HG02885 (cell line): Measurements from ENCODE around the gene TRDMT1.

Experiments used
- ATAC-seq: cut with Tn5 transposase; IDR thresholded peaks from one replicate; pipeline ENCODE4 v1.9.1; 2021; ENCODE audit warnings: mild to moderate bottlenecking; ENCODE audit not compliant: unreplicated experiment, poor library complexity

Gene TRDMT1

GRCh38 chr10:17213646-17214349 lies 12.3 kb upstream of the TRDMT1 start:
- ATAC-seq, result no peak

GRCh38 chr10:17212802-17213221 lies 11.3 kb upstream of the TRDMT1 start:
- ATAC-seq, result no peak

GRCh38 chr10:17210361-17210760 lies 8.9 kb upstream of the TRDMT1 start:
- no peak for ATAC-seq

GRCh38 chr10:17209881-17210280 lies 8.4 kb upstream of the TRDMT1 start:
- ATAC-seq, result no peak

GRCh38 chr10:17209302-17209701 lies 7.8 kb upstream of the TRDMT1 start:
- ATAC-seq, result no peak

- no peak for ATAC-seq
These were observed 7.0 kb upstream of the TRDMT1 start for GRCh38 chr10:17208476-17208875.

GRCh38 chr10:17206210-17206709 lies 4.8 kb upstream of the TRDMT1 start:
- ATAC-seq, result peak; percentile 31

- no peak for ATAC-seq
These were observed 1.9 kb upstream of the TRDMT1 start for GRCh38 chr10:17203416-17203815.

- ATAC-seq, result no peak
These were observed 1.5 kb upstream of the TRDMT1 start for GRCh38 chr10:17202999-17203398.

- no peak for ATAC-seq
These were observed 1.0 kb upstream of the TRDMT1 start for GRCh38 chr10:17202506-17202905.

GRCh38 chr10:17201794-17202116 lies 283 bp upstream of the TRDMT1 start:
- no peak for ATAC-seq

- no peak for ATAC-seq
These were observed 1.2 kb downstream of the TRDMT1 start for GRCh38 chr10:17200001-17200911.

GRCh38 chr10:17199351-17199804 lies 2.1 kb downstream of the TRDMT1 start:
- ATAC-seq, result no peak

GRCh38 chr10:17196573-17196972 lies 4.9 kb downstream of the TRDMT1 start:
- no peak for ATAC-seq

GRCh38 chr10:17196045-17196444 lies 5.4 kb downstream of the TRDMT1 start:
- ATAC-seq, result no peak

- no peak for ATAC-seq
These were observed 6.4 kb downstream of the TRDMT1 start for GRCh38 chr10:17195083-17195482.

GRCh38 chr10:17190602-17191001 lies 10.9 kb downstream of the TRDMT1 start:
- no peak for ATAC-seq

- no peak for ATAC-seq
These were observed 12.8 kb downstream of the TRDMT1 start for GRCh38 chr10:17188644-17189172.

- ATAC-seq, result no peak
These were observed 15.6 kb downstream of the TRDMT1 start for GRCh38 chr10:17185873-17186272.

- ATAC-seq, result no peak
These were observed 18.4 kb downstream of the TRDMT1 start for GRCh38 chr10:17183110-17183509.

- ATAC-seq, result no peak
These were observed 19.7 kb downstream of the TRDMT1 start for GRCh38 chr10:17181751-17182150.
